Right lobe of liver (tissue), 4 donors: ENCODE data around the gene ATP6V0A1.

Experiments used
- CTCF ChIP-seq, 4 donors: fragments of 200-600 bp in 3 of 4; fragments of 450-650 bp in 1 of 4; IDR thresholded peaks; one replicate each; pipeline versions ENCODE4 v1.5.1 to v1.8.0; 2016 to 2022; ENCODE audit warnings: antibody characterized with exemption in 4 of 4, mild to moderate bottlenecking in 2 of 4
- POLR2A ChIP-seq: fragments of 450-650 bp; IDR thresholded peaks from one replicate; pipeline ENCODE4 v1.6.1; 2017; ENCODE audit warnings: antibody characterized with exemption, mild to moderate bottlenecking
- donor health status: DM: no; HTN: no; CAD: no.
- donor health status: DM: no; HTN: no; CAD: no.
- donor health status: DM: no; HTN: yes; CAD: no.

GRCh38 chr17:42509409-42509808 lies 50.7 kb downstream of the ATP6V0A1 start:
- TF ChIP-seq CTCF (IDR thresholded peaks at IDR 0.05): no peak
- TF ChIP-seq POLR2A: no peak
